HepG2 (cell line): Measurements from ENCODE around the gene FMNL2. TPM values are rescaled to one million over a fixed set of nuclear protein-coding genes. Genes with fewer than 3 reads are reported as not detected.

Source experiments
- ARID4A ChIP-seq: sonication (generic); formaldehyde crosslinking; IDR thresholded peaks from 2 replicates; pipeline ENCODE4 v1.5.0; 2020; ENCODE audit warnings: mild to moderate bottlenecking, missing genetic modification reagents, borderline replicate concordance
- ARID5B ChIP-seq: IDR thresholded peaks from 2 replicates; pipeline ENCODE4 v1.4.0; 2020; ENCODE audit warnings: mild to moderate bottlenecking, missing genetic modification reagents
- ATF4 ChIP-seq, 2 experiments: fragments of 450-650 bp in 1 of 2; sonication (generic) in 1 of 2; formaldehyde crosslinking; IDR thresholded peaks; 2 replicates each; pipeline versions ENCODE4 v1.5.0 to v1.8.0; 2020 to 2022; ENCODE audit warnings: mild to moderate bottlenecking in 1 of 2, missing genetic modification reagents in 1 of 2
- ESRRA ChIP-seq: sonication (generic); formaldehyde crosslinking; IDR thresholded peaks from 2 replicates; pipeline ENCODE4 v1.5.1; 2020; ENCODE audit warnings: mild to moderate bottlenecking, low read depth, missing genetic modification reagents
- HOMEZ ChIP-seq: IDR thresholded peaks from 2 replicates; pipeline ENCODE4 v1.6.1; 2016; ENCODE audit warnings: low read depth
- MLX ChIP-seq: IDR thresholded peaks from 2 replicates; pipeline ENCODE4 v1.6.1; 2016
- NKX3-1 ChIP-seq: sonication (generic); formaldehyde crosslinking; IDR thresholded peaks from 2 replicates; pipeline ENCODE4 v1.5.0; 2020; ENCODE audit warnings: missing genetic modification reagents
- SATB2 ChIP-seq: sonication (generic); formaldehyde crosslinking; IDR thresholded peaks from 2 replicates; pipeline ENCODE4 v1.5.0; 2020; ENCODE audit warnings: missing genetic modification reagents
- TBL1XR1 ChIP-seq: fragments of 150-350 bp; IDR thresholded peaks from 2 replicates; pipeline ENCODE4 v1.6.1; 2014; ENCODE audit warnings: borderline replicate concordance, low read length; ENCODE audit not compliant: partially characterized antibody
- ZNF232 ChIP-seq: sonication (generic); formaldehyde crosslinking; IDR thresholded peaks from 2 replicates; pipeline ENCODE4 v1.4.0; 2020; ENCODE audit warnings: missing genetic modification reagents, borderline replicate concordance
- polyA plus RNA-seq, 8 experiments: library from polyadenylated mRNA; depleted of rRNA in 3 of 8; stranded (reverse) in 7 of 8; unstranded in 1 of 8; fragments of >200 nt; fragmentation: Illumina TruSeq in 4 of 8; extraction: Trizol in 4 of 8; gene quantifications; 2 replicates each; pipeline versions ENCODE4 v1.2.1 to v1.2.3, GENCODE V29; 2011 to 2016; ENCODE audit warnings: low read depth in 4 of 8, missing spikeins in 1 of 8, mixed read lengths in 1 of 8; ENCODE audit not compliant: insufficient read depth in 1 of 8
- total RNA-seq, 5 experiments: library from RNA; depleted of rRNA; stranded (reverse); fragments of >200 nt; fragmentation: Illumina TruSeq; extraction: Trizol; gene quantifications; 2 replicates each; pipeline ENCODE4 v1.2.3, GENCODE V29; 2016; ENCODE audit warnings: low read depth in 1 of 5

FMNL2 gene
- total and polyA plus RNA-seq, 2 of the 13 experiments (the other 11 are each of a cell fraction or from before 2014, with no cell fraction given): 66.5 to 67.7 TPM

- TF ChIP-seq ARID5B (CRISPR knock-in tag) (peak; percentile 97), ARID4A (CRISPR knock-in tag) (no peak), ZNF232 (CRISPR knock-in tag) (no peak), ESRRA (0 out of 2 replicates have a peak, but pooled peaks have one; percentile 25), TBL1XR1 (peak; percentile 54), SATB2 (CRISPR knock-in tag) (peak; percentile 85), ATF4 (CRISPR knock-in tag; IDR thresholded peaks at IDR 0.05) (peak in 1 of 2 experiments; percentile 91; a peak in 2 of 4 replicates), NKX3-1 (CRISPR knock-in tag) (peak; percentile 87; the same call in 1 of the 2 replicates), MLX (CRISPR knock-in tag) (peak; percentile 66), HOMEZ (peak; percentile 38; the same call in 1 of the 2 replicates)
Observed at GRCh38 chr2:152344579-152345195, 9.7 kb downstream of the FMNL2 start (continued).
